ENCODE data around the gene SIGLEC9.

SIGLEC9 gene

DNA sequence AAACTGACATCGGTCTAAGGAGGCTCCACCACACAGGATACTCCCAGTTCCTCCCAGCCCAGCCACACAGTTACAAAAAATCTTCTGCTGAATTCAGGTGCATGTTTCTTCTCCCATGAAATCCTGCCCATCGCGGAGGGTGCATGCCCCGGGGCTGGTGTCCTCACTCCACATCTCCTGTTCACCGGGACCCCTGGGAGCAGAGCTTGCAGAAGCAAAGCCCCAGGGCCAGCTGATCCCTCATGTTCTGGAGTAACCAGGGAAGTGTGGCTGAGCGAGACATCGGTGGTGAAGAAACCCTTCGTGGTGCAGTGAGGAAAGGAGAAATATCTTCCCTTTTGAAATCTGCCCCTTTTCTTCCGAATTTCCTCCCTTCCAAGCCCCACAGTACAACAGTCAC is 904 bp upstream of the SIGLEC9 start:
- H3K27me3 ChIP-seq (ENCODE audit: insufficient read depth, low read length): no peaks in the 10 kb centered on the region; the same call in 1 of the 2 replicates
- no peak overlapping the region for H3K9ac ChIP-seq (ENCODE audit: low read length)
- no peaks in the 10 kb centered on the region for H3K36me3 ChIP-seq (ENCODE audit: insufficient read depth, low read length)
- H3K79me2 ChIP-seq (ENCODE audit: insufficient read depth, low read length): no peaks in the 10 kb centered on the region
- H3K4me3 ChIP-seq (ENCODE audit: low read depth, low read length, poor library complexity, severe bottlenecking): no peak overlapping the region
- H3K27ac ChIP-seq (ENCODE audit: low read depth, low read length, poor library complexity, severe bottlenecking): no peak overlapping the region
- no peaks in the 10 kb centered on the region for H3K9me3 ChIP-seq (ENCODE audit: low read length)
- no peaks in the 10 kb centered on the region for H3K4me1 ChIP-seq (ENCODE audit: insufficient read depth, low read length, severe bottlenecking)
- H3F3A ChIP-seq (ENCODE audit: insufficient read depth, low read length): no peaks in the 10 kb centered on the region
- H3K9me2 ChIP-seq (ENCODE audit: low read depth, low read length): no peaks in the 10 kb centered on the region
- no peak overlapping the region for H3K4me2 ChIP-seq (ENCODE audit: low read length)
- H4K20me1 ChIP-seq (ENCODE audit: insufficient read depth, low read length): no peaks in the 10 kb centered on the region
- TF ChIP-seq, protein P1, sequence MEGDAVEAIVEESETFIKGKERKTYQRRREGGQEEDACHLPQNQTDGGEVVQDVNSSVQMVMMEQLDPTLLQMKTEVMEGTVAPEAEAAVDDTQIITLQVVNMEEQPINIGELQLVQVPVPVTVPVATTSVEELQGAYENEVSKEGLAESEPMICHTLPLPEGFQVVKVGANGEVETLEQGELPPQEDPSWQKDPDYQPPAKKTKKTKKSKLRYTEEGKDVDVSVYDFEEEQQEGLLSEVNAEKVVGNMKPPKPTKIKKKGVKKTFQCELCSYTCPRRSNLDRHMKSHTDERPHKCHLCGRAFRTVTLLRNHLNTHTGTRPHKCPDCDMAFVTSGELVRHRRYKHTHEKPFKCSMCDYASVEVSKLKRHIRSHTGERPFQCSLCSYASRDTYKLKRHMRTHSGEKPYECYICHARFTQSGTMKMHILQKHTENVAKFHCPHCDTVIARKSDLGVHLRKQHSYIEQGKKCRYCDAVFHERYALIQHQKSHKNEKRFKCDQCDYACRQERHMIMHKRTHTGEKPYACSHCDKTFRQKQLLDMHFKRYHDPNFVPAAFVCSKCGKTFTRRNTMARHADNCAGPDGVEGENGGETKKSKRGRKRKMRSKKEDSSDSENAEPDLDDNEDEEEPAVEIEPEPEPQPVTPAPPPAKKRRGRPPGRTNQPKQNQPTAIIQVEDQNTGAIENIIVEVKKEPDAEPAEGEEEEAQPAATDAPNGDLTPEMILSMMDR (IDR thresholded peaks at IDR 0.05; ENCODE audit: low read length): no peak
- TF ChIP-seq EZH2 (IDR thresholded peaks at IDR 0.05; ENCODE audit: borderline replicate concordance, low read length): no peak
- H2AFZ ChIP-seq (ENCODE audit: low read length): no peak overlapping the region

- Histone ChIP-seq H3K79me2 (ENCODE audit: insufficient read depth, low read length) (no peaks in the 10 kb centered on the region), H2AFZ (ENCODE audit: low read length) (no peak overlapping the region), H3K36me3 (ENCODE audit: insufficient read depth, low read length) (no peaks in the 10 kb centered on the region), H3K9me3 (ENCODE audit: low read length) (no peaks in the 10 kb centered on the region), H3K4me1 (ENCODE audit: insufficient read depth, low read length, severe bottlenecking) (no peaks in the 10 kb centered on the region), H3K27ac (ENCODE audit: low read depth, low read length, poor library complexity, severe bottlenecking) (no peak overlapping the region), H3K4me3 (ENCODE audit: low read depth, low read length, poor library complexity, severe bottlenecking) (no peak overlapping the region), H3K9me2 (ENCODE audit: low read depth, low read length) (no peaks in the 10 kb centered on the region), H3F3A (ENCODE audit: insufficient read depth, low read length) (no peaks in the 10 kb centered on the region), H3K27me3 (ENCODE audit: insufficient read depth, low read length) (no peaks in the 10 kb centered on the region; the same call in 1 of the 2 replicates), H3K9ac (ENCODE audit: low read length) (no peak overlapping the region), H3K4me2 (ENCODE audit: low read length) (no peak overlapping the region), H4K20me1 (ENCODE audit: insufficient read depth, low read length) (no peaks in the 10 kb centered on the region)
- no peak for TF ChIP-seq EZH2 (IDR thresholded peaks at IDR 0.05; ENCODE audit: borderline replicate concordance, low read length)
- TF ChIP-seq, protein P1 (IDR thresholded peaks at IDR 0.05; ENCODE audit: low read length): no peak
Measured at GRCh38 chr19:51124216-51124615, 490 bp upstream of the SIGLEC9 start.

- no peaks in the 10 kb centered on the region for H3K4me1 ChIP-seq (ENCODE audit: insufficient read depth, low read length, severe bottlenecking)
- no peak overlapping the region for H3K9ac ChIP-seq (ENCODE audit: low read length)
- H3F3A ChIP-seq (ENCODE audit: insufficient read depth, low read length): no peaks in the 10 kb centered on the region
- H3K9me3 ChIP-seq (ENCODE audit: low read length): no peaks in the 10 kb centered on the region
- no peaks in the 10 kb centered on the region for H3K79me2 ChIP-seq (ENCODE audit: insufficient read depth, low read length)
- no peak overlapping the region for H3K27ac ChIP-seq (ENCODE audit: low read depth, low read length, poor library complexity, severe bottlenecking)
- no peaks in the 10 kb centered on the region for H3K9me2 ChIP-seq (ENCODE audit: low read depth, low read length)
- H4K20me1 ChIP-seq (ENCODE audit: insufficient read depth, low read length): no peaks in the 10 kb centered on the region
- no peak overlapping the region for H3K4me3 ChIP-seq (ENCODE audit: low read depth, low read length, poor library complexity, severe bottlenecking)
- no peaks in the 10 kb centered on the region for H3K36me3 ChIP-seq (ENCODE audit: insufficient read depth, low read length)
- no peak overlapping the region for H2AFZ ChIP-seq (ENCODE audit: low read length)
- H3K27me3 ChIP-seq (ENCODE audit: insufficient read depth, low read length): no peaks in the 10 kb centered on the region; the same call in 1 of the 2 replicates
- no peak for TF ChIP-seq EZH2 (IDR thresholded peaks at IDR 0.05; ENCODE audit: borderline replicate concordance, low read length)
- TF ChIP-seq, protein P1 (IDR thresholded peaks at IDR 0.05; ENCODE audit: low read length): no peak
- H3K4me2 ChIP-seq (ENCODE audit: low read length): no peak overlapping the region
Measured at GRCh38 chr19:51125421-51126075, 842 bp downstream of the SIGLEC9 start.
